Measurements from ENCODE around the gene YWHAH. TPM values are rescaled to one million over a fixed set of nuclear protein-coding genes. Genes with fewer than 3 reads are reported as not detected.

Gene YWHAH
- total RNA-seq, 2 donors from 2014 or later = 47.9 to 92.0 TPM

DNA sequence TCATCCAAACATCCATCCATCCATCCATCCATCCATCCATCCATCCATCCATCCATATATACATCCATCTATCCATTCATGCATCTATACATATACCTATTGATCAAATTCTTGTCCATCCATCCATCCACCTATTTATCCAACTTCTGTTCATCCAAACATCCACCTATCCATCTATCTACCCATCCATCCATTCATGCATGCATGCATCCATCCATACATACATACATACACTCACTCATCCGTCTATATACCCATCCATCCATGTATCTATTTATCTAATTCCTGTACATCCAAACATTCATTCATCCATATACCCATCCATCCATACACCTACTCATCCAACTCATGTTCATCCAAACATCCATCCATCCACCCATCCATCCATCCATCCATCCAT lies 19.3 kb upstream of the YWHAH start:
- no peak overlapping the region for H3K27ac ChIP-seq
- no peak overlapping the region for H3K4me3 ChIP-seq
- H3K36me3 ChIP-seq = no peaks in the 10 kb centered on the region
- H3K4me1 ChIP-seq = no peaks in the 10 kb centered on the region
- DNase-seq (ENCODE audit: low spot score) = no peak
- TF ChIP-seq, protein P1, sequence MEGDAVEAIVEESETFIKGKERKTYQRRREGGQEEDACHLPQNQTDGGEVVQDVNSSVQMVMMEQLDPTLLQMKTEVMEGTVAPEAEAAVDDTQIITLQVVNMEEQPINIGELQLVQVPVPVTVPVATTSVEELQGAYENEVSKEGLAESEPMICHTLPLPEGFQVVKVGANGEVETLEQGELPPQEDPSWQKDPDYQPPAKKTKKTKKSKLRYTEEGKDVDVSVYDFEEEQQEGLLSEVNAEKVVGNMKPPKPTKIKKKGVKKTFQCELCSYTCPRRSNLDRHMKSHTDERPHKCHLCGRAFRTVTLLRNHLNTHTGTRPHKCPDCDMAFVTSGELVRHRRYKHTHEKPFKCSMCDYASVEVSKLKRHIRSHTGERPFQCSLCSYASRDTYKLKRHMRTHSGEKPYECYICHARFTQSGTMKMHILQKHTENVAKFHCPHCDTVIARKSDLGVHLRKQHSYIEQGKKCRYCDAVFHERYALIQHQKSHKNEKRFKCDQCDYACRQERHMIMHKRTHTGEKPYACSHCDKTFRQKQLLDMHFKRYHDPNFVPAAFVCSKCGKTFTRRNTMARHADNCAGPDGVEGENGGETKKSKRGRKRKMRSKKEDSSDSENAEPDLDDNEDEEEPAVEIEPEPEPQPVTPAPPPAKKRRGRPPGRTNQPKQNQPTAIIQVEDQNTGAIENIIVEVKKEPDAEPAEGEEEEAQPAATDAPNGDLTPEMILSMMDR (IDR thresholded peaks at IDR 0.05) = no peak
- H3K27me3 ChIP-seq = no peaks in the 10 kb centered on the region
- H3K9me3 ChIP-seq = no peaks in the 10 kb centered on the region

DNA sequence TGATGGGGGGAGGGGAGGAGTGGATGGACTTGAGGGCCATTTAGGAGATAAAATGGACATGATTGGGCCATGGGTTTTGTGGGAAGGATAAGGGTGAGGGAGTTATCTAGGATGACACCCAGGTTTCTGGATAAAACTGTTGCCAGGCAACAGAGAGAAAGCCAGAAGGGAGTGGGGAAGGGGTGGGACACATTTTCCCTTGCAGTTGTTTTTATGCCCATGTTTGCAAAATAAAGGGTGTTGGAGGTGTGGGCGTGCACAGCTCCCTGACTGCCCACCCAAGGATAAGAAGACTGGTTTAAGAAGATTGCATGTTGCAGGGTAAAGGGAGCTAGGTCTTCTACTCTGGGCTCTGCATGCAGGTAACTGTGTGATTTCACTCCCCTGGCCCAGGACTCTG lies 18.3 kb upstream of the YWHAH start:
- DNase-seq (ENCODE audit: low spot score) = no peak
- no peaks in the 10 kb centered on the region for H3K27me3 ChIP-seq
- TF ChIP-seq, protein P1 (IDR thresholded peaks at IDR 0.05) = no peak
- no peak overlapping the region for H3K4me3 ChIP-seq
- H3K36me3 ChIP-seq = no peaks in the 10 kb centered on the region
- no peaks in the 10 kb centered on the region for H3K4me1 ChIP-seq
- no peaks in the 10 kb centered on the region for H3K9me3 ChIP-seq
- H3K27ac ChIP-seq = no peak overlapping the region

- no peaks in the 10 kb centered on the region for H3K9me3 ChIP-seq
- TF ChIP-seq, protein P1 (IDR thresholded peaks at IDR 0.05) = no peak
- DNase-seq (ENCODE audit: low spot score) = no peak
- no peaks in the 10 kb centered on the region for H3K27me3 ChIP-seq
- H3K36me3 ChIP-seq = no peaks in the 10 kb centered on the region
- no peaks in the 10 kb centered on the region for H3K4me1 ChIP-seq
- H3K4me3 ChIP-seq = no peak overlapping the region
- H3K27ac ChIP-seq = no peak overlapping the region
Observed at GRCh38 chr22:31926969-31927368, 17.4 kb upstream of the YWHAH start.

- Histone ChIP-seq H3K4me3 (no peak overlapping the region), H3K4me1 (no peaks in the 10 kb centered on the region), H3K36me3 (no peaks in the 10 kb centered on the region), H3K27ac (no peak overlapping the region), H3K9me3 (no peaks in the 10 kb centered on the region), H3K27me3 (no peaks in the 10 kb centered on the region)
- DNase-seq (ENCODE audit: low spot score) = no peak
- TF ChIP-seq, protein P1 (IDR thresholded peaks at IDR 0.05) = no peak
Observed at GRCh38 chr22:31927562-31927961, 16.8 kb upstream of the YWHAH start.

DNA sequence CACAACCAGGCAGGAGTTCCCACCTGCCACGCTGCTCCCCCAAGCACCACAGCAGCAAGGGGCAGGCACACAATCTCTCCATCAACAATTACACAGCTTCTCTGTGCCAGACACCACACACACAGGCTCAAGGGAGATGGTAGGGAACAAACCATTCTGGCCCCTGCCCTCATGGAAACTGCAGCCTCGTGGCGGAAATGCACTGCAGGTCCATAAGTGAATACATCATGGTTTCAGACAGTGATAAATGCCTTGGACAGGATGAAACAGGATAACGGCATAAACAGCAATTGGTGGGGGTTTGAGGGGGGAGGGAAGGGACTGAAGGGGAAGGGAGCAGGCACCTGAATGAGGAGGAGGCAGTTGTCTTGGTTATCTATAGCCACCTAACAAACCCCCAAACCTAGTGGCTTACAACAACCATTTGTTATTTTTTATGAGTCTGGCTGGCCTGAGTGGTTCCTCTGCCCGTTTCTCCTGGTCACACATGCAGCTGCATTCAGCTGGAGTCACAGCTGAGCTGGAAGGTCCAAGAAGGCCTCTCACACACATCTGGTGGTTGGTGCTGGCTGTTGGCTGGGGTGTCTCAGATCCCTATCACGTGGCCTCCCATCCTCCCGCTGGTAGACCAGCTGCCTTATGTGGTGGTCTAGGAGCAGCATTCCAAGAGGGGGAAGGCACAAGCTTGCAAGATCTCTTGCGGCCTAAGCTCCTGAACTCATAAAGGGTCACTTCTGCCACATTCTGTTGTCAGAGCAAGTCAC lies 15.0 kb upstream of the YWHAH start:
- H3K27ac ChIP-seq = no peak overlapping the region
- DNase-seq (ENCODE audit: low spot score) = no peak
- TF ChIP-seq, protein P1 (IDR thresholded peaks at IDR 0.05) = no peak
- no peaks in the 10 kb centered on the region for H3K4me1 ChIP-seq
- H3K27me3 ChIP-seq = no peaks in the 10 kb centered on the region
- no peak overlapping the region for H3K4me3 ChIP-seq
- no peaks in the 10 kb centered on the region for H3K9me3 ChIP-seq
- H3K36me3 ChIP-seq = no peaks in the 10 kb centered on the region

DNA sequence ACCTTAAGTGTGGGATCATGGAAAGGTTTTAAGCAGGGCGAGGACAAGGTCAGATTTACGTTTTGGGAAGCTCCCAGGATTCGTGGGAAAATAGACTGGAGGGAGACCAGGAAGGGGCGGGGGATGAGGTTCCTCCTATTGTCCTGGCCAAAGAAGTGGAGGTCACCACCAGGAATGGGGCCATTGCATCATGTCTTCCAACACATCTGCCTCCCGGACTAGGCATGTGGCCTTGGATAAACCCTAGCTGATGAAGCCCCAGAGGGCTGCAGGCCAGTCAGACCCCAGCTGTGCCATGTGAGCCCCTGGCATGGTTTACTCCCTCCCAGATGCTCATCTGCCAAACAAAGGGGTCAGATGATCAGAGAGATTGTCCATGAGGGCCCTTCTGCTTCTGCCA lies 11.5 kb upstream of the YWHAH start:
- no peak for DNase-seq (ENCODE audit: low spot score)
- TF ChIP-seq, protein P1 (IDR thresholded peaks at IDR 0.05) = no peak

More for the DNA sequence above, 11.5 kb upstream of the YWHAH start:
- Histone ChIP-seq H3K9me3 (no peaks in the 10 kb centered on the region), H3K27ac (no peak overlapping the region), H3K4me1 (no peaks in the 10 kb centered on the region), H3K4me3 (no peak overlapping the region), H3K27me3 (no peaks in the 10 kb centered on the region), H3K36me3 (no peaks in the 10 kb centered on the region)
